HG02763 (cell line): Measurements from ENCODE around the gene FOXL2NB.

Experiments
- ATAC-seq: cut with Tn5 transposase; IDR thresholded peaks from one replicate; pipeline ENCODE4 v1.9.1; 2021; ENCODE audit warnings: mild to moderate bottlenecking, moderate library complexity; ENCODE audit not compliant: unreplicated experiment

The FOXL2NB gene

DNA sequence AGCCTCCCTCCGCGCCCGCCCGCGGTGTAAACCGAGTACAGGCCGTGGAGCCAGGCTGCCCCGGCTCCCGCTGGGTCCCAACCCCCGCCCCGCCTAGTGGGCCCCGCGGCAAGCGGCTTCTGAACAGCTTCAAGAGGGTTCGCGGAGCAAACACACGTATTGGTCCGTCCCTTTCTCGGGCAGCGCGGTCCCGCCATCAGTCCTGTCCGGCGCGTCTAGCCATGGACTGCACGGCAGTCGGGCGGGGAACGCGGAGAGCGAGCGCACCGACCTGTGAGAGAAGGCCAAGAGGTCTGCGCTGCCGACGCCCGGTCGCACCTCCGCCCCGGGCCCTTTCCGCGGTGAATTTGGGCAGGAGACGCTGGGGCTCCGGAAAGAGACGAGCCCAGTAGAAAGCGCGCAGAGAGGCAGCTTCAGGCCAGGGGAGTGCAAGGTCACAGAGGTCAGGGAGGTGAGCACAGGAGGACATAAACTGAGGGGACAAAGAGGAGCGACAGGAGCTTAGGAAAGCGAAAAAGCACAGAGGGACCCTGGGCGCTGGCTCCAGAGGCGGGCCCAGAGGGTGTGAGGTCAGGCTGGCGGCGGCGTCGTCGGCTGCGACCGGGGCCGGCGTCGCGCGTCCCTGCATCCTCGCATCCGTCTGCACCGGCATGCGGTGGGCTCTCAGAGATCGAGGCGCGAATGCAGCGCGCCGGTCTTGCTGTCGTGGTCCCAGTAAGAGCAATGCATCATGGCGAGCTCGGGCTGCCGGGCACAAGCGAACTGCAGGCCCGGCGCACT, 1.9 kb upstream of the FOXL2NB start:
- no peak for ATAC-seq

DNA sequence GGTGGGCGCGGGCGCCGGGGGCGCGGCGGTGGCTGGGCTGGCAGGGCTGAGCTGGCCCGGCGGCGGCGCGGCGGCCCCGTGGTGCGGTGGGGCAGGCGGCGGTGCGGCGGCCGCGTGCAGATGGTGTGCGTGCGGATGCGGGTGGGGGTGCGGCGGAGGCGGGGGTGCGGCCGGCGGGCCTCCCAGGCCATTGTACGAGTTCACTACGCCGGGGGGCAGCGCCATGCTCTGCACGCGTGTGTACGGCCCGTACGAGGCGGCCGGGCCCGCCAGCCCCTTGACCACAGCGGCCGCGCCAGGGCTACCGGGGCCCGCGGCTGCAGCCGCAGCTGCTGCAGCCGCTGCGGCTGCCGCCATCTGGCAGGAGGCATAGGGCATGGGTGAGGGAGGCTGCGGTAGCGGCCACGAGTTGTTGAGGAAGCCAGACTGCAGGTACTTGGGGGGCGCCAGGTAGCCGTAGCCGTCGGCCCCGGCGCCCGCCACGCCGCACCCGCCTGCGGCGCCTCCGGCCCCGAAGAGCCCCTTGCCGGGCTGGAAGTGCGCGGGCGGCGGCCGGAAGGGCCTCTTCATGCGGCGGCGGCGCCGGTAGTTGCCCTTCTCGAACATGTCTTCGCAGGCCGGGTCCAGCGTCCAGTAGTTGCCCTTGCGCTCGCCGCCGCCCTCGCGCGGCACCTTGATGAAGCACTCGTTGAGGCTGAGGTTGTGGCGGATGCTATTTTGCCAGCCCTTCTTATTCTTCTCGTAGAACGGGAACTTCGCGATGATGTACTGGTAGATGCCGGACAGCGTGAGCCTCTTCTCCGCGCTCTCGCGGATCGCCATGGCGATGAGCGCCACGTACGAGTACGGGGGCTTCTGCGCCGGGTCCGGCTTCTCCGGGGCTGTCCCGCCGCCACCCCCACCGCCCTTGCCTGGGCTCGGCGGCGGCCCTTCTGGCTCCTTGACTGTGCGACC, 1.0 kb upstream of the FOXL2NB start:
- ATAC-seq, result no peak

DNA sequence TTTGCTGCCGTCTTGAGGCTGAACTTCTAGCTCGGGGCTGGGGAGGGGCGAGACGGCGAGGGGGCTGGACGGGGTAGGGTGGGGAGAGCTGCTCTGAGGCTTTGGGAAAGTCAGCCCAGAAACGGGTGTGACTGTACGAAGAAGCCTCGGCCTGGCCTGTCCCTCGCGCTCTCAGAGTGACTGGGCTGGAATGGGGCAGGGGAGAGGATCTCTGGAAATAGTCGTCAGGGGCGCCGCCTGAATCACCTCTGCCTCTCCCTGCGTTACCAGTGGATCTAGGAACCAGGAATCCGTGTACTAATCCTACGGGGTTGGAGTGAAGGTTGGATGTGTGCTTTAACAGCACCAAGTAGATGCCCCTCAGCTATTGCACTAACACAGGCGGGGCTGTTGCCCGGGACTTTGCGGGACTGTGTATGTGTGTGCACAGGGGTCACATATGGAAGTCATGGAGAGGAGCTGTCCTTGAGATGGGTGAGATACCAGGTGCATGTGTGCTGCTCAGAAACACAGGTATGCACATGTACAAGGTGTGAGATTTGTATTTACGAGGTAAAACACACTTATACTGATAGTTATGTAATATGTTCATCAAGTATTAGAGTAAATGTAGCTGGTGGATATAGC, 591 bp downstream of the FOXL2NB start:
- ATAC-seq, result no peak

DNA sequence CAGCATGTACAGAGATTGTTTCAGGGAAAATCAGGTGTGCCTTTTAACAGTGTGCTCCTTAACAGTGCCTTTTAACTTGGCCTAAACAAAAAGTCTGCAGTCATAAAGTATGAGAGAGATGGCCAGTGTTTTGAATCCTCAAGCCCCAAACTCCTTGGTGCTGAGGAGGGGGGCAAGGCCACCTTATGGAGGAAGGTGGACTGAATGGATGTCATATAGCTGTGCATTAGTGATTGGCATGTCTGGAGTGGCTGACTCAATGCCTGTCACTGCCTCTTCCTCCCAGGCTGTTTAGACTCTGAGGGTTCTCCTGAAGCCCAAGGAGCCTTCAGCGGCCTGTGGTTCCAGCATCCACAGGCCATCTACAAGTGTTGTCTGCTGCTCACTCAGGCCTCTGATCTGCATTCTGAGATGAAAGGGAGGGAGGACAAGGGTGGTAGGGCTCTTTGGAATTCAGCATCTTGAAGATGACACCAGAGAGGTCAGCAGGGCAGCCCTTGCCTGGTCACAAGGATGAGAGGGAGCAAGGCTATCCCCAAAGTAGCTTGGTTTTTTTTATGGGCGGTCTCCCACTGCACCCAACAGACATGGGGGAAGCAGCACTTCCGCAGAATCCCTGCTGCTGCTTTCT, 1.5 kb downstream of the FOXL2NB start:
- no peak for ATAC-seq

DNA sequence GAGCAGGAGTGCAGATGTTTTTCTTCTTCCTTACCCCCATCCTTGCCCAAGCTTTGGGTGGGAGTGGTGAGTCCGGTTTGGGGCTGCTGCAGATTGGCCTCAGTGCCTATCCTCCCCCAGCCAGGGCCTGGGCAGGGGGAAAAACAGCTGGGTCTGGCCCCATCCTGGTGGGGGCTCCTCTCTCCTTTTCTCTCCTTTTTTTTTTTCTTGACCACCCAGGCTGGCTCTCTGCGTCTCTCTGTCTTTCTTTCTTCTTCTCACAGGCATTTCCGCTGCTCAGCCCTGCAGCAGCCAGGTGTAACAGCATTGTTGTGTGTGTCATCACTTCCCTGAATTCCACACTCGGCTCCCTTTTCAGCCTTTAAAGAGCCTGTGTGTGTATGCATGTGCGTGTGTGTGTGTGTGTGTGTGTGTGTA, 2.0 kb downstream of the FOXL2NB start:
- no peak for ATAC-seq

DNA sequence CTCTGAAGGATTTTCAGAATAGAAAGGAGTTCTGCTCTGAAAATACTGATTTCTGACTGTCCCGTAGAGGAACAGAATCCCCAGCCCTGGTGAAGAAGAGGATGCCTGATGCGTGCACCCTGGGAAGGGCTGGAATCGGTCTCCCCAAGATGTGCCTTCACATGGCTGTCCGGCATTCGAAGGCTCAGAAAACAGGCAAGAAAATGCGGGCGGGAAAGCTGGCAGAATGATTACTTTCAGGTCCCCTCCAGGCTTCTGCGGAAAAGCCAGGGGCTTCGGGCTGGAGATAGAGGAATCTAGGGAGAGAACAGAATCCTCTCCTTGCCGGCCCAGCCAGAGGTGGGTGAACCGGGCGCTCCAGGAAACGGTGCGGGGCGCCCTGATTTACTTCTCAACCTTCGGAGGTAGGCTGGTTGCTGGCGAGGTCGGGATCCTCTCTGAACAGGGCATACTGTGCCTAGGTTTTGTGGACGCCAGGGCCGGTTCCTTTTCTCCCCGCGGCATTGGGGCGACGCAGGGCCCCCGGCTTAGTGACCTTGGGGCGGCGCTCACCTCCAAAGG, 2.5 kb downstream of the FOXL2NB start:
- no peak for ATAC-seq

DNA sequence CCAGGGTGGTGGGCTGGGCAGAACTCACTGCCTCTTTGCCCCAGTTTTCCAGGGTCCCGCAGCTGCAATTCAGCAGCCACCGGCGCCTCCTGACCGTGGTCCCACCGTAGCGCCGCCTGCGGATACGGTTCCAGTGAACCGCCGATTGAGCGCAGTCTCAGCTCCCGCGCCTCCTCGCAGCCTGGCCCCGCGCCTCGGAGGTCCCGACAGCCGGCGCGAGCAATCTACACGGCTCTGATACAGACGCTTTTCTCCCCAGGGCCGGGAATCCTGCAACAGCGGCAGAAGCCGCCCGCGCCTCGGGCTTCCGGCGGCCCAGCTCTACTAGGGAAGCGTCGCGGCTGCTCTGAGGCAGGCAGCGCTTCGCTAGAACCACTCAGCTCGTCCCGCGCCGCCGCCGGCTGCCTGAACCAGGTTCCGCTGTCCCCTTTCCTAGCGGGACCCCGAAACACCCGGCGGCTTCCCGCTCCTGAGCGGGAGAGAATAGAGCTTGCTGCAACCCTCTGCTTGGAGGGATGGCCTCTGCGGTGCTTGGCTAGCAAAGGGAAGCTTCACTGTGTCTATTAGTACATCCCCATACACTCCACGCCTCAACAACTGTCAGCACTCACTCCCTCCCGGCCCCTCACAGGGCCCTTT, 3.1 kb downstream of the FOXL2NB start:
- no peak for ATAC-seq

DNA sequence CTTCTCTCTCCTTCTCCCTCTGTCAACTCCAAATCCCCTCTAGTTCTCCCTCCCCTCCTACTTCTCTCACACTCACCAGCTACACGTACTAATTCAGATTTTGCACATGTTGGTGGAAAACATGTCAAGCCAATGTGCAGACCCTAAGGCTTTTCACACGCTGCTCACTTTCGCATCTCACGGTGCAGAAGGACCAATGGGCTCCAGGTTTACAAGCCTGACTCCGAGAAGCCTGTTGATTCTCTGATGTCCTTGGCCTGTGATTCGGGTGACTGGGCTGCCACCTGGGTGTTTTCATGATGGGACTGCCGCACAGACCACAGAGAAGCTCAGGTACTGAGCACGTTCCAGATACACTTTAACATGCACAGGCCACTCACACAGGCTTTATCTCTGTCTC, 3.7 kb downstream of the FOXL2NB start:
- ATAC-seq, result no peak

DNA sequence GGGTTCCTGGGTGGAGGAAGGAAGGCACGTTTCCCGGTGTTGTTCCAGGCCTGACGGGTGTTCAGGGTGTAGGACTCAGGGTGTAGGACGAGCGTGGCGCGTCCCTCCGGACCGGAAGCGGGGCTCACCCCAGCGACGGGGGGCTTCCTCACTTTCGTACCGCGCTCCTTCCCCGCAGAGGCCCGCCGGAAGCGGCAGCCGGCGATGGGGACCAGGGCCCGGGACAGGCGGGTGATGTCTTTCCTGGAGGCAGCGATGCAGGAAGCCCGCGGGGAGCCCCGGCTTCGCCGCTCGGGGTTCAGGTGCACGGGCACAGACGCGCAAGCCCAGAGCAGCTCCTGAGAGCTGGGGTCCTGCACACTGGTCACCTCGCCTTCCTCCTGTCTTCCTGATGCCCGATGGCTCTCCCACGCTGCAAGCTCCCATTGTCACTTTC, 13.4 kb downstream of the FOXL2NB start:
- ATAC-seq, result no peak

DNA sequence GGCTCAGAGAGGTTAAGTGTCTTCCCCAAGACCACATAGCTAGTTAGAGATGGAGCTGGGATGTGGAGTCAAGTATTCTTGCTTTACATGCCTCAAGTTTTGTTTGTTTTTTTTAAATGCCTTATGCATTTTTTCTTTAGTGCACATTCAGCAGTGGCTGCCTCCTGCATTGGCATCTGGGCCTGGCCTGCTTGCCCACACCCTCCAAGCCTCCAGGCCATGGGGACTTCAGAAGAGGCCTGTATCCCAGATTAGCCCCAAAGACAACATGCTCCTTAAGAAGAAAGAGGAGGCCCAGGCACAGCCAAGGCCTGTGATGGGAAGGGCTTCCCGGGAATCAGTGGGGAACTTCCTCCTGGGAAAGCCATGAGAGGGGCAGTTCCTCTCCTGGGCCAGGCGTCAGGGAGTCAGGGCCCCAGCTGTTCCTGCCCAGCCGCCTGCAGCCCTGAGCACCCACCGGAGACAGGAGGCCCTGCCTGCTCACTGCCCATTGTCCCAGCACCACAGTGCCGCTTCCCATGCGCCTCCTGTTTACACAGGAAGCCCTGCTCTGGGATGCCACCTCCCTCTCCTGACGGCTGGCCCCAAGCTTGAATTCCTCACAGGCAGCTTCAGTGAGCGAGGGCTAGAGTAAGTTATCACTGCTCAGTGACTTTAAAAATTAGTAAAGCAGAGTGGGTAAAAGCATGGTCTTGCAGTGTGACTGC, 16.0 kb downstream of the FOXL2NB start:
- ATAC-seq, result no peak

DNA sequence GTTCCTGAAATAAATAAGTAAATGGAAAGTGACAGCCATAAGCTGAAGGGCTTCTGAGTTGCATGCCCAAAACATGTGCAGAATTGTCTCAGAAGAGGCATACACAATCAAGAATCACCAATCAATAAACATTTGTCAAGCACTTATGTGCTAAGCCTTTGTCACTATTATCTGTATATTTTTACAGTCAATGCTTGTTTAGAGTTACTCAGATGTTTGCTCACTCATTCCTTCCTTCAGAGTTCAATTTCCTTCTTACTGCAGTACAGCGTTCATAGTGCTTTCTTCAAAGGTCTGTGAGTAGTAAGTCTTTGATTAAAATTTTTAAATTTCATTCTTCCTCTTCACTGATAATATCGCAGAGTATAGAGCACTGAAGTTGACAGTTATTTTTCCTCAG, 17.2 kb downstream of the FOXL2NB start:
- ATAC-seq, result no peak

DNA sequence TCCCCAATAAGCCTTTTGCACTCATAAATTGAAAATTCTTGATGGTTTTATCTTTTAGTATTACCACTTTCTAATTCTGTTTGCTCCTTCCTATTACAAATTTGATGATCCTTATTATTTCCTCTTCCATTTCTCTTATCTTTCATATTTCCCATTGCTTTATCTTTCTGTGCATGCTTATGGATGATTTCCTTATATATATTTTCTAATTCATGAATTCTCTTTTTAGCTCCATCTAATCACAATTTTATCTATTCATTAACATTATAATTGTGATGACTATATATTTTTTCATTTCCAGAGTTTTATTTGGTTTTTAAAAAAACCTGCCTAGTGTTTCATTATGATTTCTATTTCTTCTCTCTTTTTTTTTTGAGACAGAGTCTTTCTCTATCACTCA, 17.9 kb downstream of the FOXL2NB start:
- no peak for ATAC-seq

DNA sequence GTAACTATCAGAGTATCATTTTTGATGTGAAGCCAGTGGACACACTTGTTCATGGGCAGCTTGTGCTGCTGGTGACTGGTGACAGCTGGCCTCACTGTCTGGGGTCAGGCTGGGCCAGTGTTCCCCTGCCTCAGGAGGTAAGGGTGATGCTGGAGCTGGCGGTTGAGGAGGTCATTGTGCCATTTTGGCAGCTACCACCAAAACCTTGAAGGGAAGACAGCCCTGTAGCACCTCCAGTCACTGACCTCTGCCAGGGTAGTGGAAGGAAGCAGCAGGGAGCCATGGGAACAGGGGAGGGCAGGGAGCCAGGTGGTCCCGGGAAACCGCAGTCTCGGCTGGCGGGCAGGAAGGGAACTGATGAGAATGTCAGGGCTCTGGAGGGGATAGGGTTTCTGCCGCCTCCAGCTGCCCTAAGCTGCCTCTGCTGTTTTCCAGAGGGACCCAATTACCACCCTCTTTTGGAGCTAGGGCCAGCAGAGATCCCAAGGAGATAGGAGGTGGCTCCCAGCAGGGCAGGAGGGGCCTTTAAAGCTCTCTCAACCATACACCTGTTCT, 24.8 kb downstream of the FOXL2NB start:
- no peak for ATAC-seq

DNA sequence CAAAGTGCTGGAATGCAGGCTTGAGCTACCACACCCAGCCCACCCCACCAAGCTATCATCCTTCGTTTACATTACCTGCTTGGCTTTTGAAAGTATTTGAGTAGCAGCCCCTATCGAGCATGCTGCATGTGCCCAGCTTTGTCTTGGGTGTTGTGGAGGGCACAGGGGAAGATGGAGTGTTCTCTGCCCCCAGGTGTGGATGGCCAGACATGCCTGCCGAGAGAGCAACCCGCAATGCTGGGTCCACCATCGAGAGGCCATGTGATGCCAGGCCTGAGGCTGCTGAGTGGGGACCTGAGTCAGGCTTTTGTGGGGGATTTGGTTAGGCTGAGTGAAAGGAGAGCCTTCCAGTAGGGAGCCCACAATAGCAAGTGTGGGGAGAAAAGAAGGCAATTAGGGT, 25.9 kb downstream of the FOXL2NB start:
- no peak for ATAC-seq

DNA sequence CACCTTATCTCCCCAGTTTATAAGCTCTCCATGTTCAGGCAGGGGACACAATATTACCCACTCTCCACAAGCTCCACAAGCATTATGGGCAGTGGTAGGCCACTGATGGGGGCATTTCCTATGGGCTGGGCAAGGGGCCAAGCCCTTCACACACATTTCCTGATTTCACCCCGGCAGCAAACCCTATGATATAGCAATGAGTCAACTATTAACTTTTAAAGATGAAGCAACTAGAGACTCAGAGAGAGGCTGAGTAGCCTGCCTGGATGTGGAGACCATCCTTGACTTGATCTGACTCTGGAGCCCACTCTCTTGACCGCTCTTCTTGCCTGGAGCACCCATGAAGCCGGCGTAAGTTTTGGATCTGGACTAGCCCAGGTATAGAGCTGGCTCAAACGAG, 27.4 kb downstream of the FOXL2NB start:
- no peak for ATAC-seq

DNA sequence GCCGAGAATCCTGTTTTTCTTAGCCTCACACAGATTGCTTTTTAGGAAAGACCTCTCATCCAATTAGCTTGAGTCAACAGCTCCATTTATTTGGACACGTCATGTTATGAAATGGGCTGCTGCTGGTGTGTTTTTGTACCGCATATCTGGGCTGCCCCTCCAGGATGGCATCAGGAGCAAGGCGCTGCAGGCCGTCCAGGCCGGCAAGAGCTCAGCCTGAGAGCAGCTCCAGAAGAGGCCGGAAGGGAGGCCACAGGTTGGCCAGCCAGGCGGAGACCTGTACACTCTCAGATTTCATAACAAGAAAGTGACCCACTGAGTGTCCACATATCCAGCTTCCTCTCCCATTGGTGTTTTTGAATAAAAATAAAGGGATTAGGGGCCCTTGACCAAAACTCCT, 28.3 kb downstream of the FOXL2NB start:
- ATAC-seq, result no peak

DNA sequence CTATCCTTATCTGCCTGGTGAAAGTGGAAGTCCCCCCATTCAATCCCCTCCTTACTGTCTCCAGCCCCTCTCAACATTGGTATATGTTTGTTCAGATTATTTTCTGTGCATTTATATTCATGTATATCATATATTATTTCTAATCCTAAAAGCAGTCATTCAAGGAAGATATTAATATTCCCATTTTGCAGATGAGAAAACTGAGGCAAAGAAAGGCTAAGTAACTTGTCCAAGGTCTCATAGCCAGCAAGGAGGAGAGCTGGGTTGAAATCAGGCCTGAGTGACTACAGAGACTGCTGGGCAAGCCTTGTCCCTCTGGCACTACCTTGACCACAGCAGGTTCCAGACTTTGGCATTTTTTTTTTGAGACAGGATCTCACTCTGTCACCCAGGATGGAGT, 29.0 kb downstream of the FOXL2NB start:
- ATAC-seq, result no peak

DNA sequence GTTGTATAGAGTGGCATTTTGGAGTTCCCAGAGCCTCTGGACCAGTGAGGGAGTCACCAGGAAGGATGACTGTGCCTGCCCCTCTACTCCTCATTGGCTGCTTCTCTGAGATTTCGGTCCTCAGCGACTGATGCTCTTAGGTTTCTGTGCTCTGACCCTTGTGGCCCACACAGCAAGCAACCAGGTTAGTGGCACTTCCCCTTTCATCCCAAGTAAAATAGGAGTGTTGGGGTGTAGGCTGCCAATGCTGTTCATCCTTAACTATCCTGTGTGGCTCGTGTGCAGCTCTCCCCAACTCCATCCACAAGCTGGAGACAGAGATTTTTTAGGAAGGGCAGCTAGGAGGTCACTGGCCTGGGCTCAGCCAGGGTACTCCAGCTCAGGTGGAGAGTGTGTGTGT, 37.8 kb downstream of the FOXL2NB start:
- no peak for ATAC-seq

DNA sequence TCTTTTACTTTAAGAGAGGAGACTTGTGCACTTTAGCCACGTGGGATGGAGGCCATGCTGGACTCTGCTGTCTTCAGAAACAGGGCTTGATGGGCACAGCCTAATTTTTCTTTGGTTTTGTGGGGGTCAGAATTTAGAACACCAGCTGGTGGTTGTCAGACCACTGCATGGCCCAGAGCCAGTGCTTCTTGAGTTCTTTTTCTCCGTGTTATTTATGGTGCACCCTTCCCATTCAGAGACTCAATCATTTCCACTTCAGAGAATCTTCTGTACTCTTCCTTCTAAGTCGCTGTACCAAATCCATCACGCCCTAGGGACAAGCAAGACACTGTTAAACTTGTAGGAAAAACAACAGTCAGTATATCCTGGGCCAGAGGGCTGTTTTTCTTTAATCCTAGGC, 38.9 kb downstream of the FOXL2NB start:
- ATAC-seq, result no peak
